IPS DF 6.9 (cell line): Measurements from ENCODE around the gene PRLH.
"Not testable (repeated sequence)": the region's sequence is repeated elsewhere in the genome, so short reads cannot be mapped to it uniquely, and the experiment has no call there.

Experiments used
- DNase-seq: peaks from one replicate; pipeline ENCODE4 v3.0.0-alpha.2; 2013; ENCODE audit warnings: low read depth, low spot score
- H3K27ac ChIP-seq: one replicate; pipeline ENCODE4 v1.5.1; 2013; ENCODE audit warnings: low read length, control low read depth
- H3K27me3 ChIP-seq: 2 replicates; pipeline ENCODE4 v1.6.1; 2013; ENCODE audit warnings: mild to moderate bottlenecking, low read length; ENCODE audit not compliant: control insufficient read depth, insufficient read depth
- H3K36me3 ChIP-seq: 2 replicates; pipeline ENCODE4 v1.6.1; 2013; ENCODE audit warnings: low read length; ENCODE audit not compliant: control insufficient read depth, insufficient read depth
- H3K4me1 ChIP-seq: 2 replicates; pipeline ENCODE4 v1.6.1; 2013; ENCODE audit warnings: low read length; ENCODE audit not compliant: control insufficient read depth, insufficient read depth
- H3K4me3 ChIP-seq: 2 replicates; pipeline ENCODE4 v1.5.1; 2013; ENCODE audit warnings: mild to moderate bottlenecking, low read length
- H3K9me3 ChIP-seq: 2 replicates; pipeline ENCODE4 v1.6.1; 2013; ENCODE audit warnings: low read length, inconsistent platforms; ENCODE audit not compliant: control insufficient read depth, insufficient read depth
- WGBS: extraction: QIAGEN DNeasy Blood & Tissue Kit; methylation state at CpG from one replicate; pipeline ENCODE4 v1.1.7; 2013; ENCODE audit warnings: mixed read lengths, missing lambda C conversion rate; ENCODE audit not compliant: insufficient read length, insufficient coverage; 5-methylcytosine and 5-hydroxymethylcytosine counted together

The PRLH gene

GRCh38 chr2:237603718-237604362 is 37.5 kb downstream of the PRLH start:
- no peaks in the 10 kb centered on the region for H3K9me3 ChIP-seq
- H3K36me3 ChIP-seq = no peaks in the 10 kb centered on the region
- no CpG with 5 or more reads among the region's 15 CpGs for WGBS
- no peak overlapping the region for H3K4me3 ChIP-seq
- no peak overlapping the region for H3K27ac ChIP-seq
- peaks cover 8% of the 10 kb centered on the region; the same call in 1 of the 2 replicates for H3K4me1 ChIP-seq
- no peaks in the 10 kb centered on the region for H3K27me3 ChIP-seq
- DNase-seq = no peak

- DNase-seq = no peak
- Histone ChIP-seq H3K9me3 (no peaks in the 10 kb centered on the region), H3K27me3 (no peaks in the 10 kb centered on the region), H3K4me1 (peaks cover 8% of the 10 kb centered on the region; the same call in 1 of the 2 replicates), H3K36me3 (no peaks in the 10 kb centered on the region), H3K27ac (no peak overlapping the region), H3K4me3 (no peak overlapping the region)
- no CpG with 5 or more reads among the region's 11 CpGs for WGBS
These were observed 38.0 kb downstream of the PRLH start for GRCh38 chr2:237604391-237604790.

GRCh38 chr2:237604960-237605359 is 38.6 kb downstream of the PRLH start:
- H3K27ac ChIP-seq = no peak overlapping the region
- no peak for DNase-seq
- H3K9me3 ChIP-seq = no peaks in the 10 kb centered on the region
- peaks cover 8% of the 10 kb centered on the region; the same call in 1 of the 2 replicates for H3K4me1 ChIP-seq
- no peaks in the 10 kb centered on the region for H3K27me3 ChIP-seq
- WGBS = no CpG with 5 or more reads among the region's 9 CpGs
- no peaks in the 10 kb centered on the region for H3K36me3 ChIP-seq
- no peak overlapping the region for H3K4me3 ChIP-seq

GRCh38 chr2:237606522-237606921 is 40.1 kb downstream of the PRLH start:
- not testable (repeated sequence) for H3K27me3 ChIP-seq, DNase-seq, H3K27ac ChIP-seq, H3K36me3 ChIP-seq, H3K4me3 ChIP-seq, H3K9me3 ChIP-seq, H3K4me1 ChIP-seq
- WGBS = no CpG with 5 or more reads among the region's 4 CpGs

DNA sequence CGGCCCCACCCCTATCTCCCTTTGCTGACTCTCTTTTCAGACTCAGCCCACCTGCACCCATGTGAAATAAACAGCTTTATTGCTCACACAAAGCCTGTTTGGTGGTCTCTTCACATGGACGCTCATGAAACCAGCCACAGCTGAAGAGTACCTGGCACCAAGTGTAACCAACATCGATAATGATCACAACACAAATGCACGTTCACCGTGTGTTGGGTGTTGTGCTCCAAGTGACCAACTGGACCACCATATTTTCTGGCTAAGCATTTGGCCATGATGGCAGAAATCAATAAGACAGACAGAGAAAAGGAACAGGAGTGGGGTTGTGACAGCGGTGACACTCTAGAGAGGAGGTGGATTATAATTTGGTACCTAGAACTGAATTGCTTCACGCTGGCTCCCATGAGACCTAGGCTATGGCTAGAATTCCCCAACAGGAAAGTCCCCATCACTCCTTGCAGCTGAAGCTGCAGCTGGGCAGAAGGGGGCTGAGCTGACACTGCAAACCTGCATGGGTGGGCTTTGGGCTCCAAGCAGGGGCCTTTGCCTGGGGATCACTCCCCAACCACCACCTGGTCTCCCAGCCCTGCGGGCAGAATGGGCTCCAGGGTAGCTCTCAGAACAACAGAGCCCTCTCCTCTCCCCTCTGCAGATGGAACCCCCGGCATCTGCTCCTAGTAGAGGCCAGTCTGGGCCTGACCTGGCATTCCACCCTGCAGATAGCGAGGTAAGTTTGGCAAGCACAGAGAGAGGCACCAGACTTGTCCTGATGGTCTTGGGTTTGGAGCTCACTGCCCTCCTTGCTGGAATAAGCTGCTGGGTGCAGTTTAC is 46.4 kb downstream of the PRLH start:
- Histone ChIP-seq H3K4me3 (no peak overlapping the region), H3K9me3 (no peaks in the 10 kb centered on the region), H3K36me3 (no peaks in the 10 kb centered on the region), H3K27ac (no peak overlapping the region), H3K4me1 (peaks cover 11% of the 10 kb centered on the region), H3K27me3 (no peaks in the 10 kb centered on the region)
- no CpG with 5 or more reads among the region's 10 CpGs for WGBS
- DNase-seq = no peak

DNA sequence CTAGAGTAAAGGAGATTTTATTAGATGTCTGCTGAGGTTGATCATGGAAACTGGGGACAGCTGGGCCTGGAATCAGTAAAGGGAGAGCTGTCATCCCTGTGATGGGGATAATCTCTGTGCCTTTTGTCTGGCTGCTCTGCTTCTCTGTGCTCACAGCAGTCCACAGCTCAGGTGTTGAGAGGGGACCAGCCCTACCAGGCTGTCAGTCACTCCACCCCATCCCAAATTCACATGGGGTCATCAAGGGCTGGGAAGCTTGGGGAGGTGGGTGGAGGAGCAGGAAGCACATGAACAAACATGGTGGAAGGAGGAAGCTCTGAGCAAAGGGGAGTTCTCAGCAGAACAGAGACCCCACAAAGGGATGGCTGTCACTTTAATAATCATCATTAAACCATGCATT is 47.3 kb downstream of the PRLH start:
- Histone ChIP-seq H3K27ac (no peak overlapping the region), H3K27me3 (no peaks in the 10 kb centered on the region), H3K4me3 (no peak overlapping the region), H3K4me1 (peaks cover 11% of the 10 kb centered on the region), H3K9me3 (no peaks in the 10 kb centered on the region), H3K36me3 (no peaks in the 10 kb centered on the region)
- no peak for DNase-seq

- no peaks in the 10 kb centered on the region for H3K9me3 ChIP-seq
- no CpG with 5 or more reads among the region's 9 CpGs for WGBS
- H3K4me1 ChIP-seq = peaks cover 11% of the 10 kb centered on the region
- no peaks in the 10 kb centered on the region for H3K36me3 ChIP-seq
- DNase-seq = no peak
- H3K4me3 ChIP-seq = no peak overlapping the region
- no peaks in the 10 kb centered on the region for H3K27me3 ChIP-seq
- H3K27ac ChIP-seq = no peak overlapping the region
These were observed 47.9 kb downstream of the PRLH start for GRCh38 chr2:237614151-237614720.

DNA sequence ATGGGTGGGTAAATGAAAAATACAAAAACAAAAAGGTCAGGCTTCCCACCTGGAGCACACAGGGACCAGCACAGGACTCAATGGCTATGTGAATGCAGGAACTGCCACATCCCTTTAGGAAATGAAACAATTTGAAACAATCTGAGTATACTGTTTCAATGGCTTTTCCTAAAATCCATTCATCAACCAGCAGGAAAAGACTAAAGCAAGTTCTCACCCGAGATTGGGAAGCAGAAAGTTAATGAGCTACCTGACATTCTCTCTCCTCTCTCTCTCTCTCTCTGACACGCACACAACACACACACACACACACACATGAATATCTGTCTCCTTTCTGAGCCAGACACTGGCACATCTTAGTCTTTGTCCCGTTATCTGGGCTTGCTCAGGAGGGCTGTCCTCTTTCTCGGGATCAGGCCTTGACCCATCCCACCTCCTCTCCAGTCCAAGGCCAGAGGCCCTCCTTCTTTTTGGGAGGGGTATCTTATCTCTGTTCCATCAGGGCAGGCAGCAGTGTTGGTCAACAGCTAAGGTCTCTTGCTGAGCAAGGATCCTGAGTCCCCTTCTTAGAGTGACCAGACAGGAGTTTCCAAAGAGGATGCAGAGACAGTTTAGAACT is 49.4 kb downstream of the PRLH start:
- no peak overlapping the region for H3K4me3 ChIP-seq
- no peaks in the 10 kb centered on the region for H3K9me3 ChIP-seq
- H3K4me1 ChIP-seq = peaks cover 11% of the 10 kb centered on the region
- H3K27ac ChIP-seq = no peak overlapping the region
- no CpG with 5 or more reads among the region's 4 CpGs for WGBS
- no peaks in the 10 kb centered on the region for H3K36me3 ChIP-seq
- no peak for DNase-seq
- no peaks in the 10 kb centered on the region for H3K27me3 ChIP-seq

DNA sequence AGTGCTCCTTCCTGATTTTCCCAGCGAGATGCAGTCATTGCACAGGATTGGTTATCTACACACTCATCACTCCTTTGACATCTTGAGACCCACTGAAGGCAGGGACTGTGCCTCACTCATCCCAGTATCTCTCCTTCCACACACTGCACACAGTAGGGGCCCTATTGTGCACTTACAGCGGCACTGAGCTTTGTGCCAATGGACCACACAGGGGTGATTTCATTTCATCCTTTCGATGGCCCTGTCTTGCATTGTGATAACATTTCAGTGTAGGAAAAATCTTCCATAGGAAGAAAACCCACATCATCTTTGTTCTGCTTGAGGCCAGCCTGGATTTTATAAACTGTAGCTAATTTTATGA is 50.0 kb downstream of the PRLH start:
- H3K4me3 ChIP-seq = no peak overlapping the region
- peaks cover 11% of the 10 kb centered on the region for H3K4me1 ChIP-seq
- WGBS = no CpG with 5 or more reads among the region's 3 CpGs
- H3K27me3 ChIP-seq = no peaks in the 10 kb centered on the region
- no peak overlapping the region for H3K27ac ChIP-seq
- DNase-seq = no peak
- no peaks in the 10 kb centered on the region for H3K36me3 ChIP-seq
- H3K9me3 ChIP-seq = no peaks in the 10 kb centered on the region
